ENCODE results near the gene TRIM36.

The TRIM36 gene

GRCh38 chr5:115151208-115151805, 18.4 kb downstream of the TRIM36 start:
- Histone ChIP-seq H3K36me3 (ENCODE audit: low read depth) (no peaks in the 10 kb centered on the region), H3K27ac (ENCODE audit: poor library complexity, severe bottlenecking) (no peak overlapping the region), H3K4me3 (ENCODE audit: severe bottlenecking) (no peak overlapping the region), H3K9me3 (ENCODE audit: severe bottlenecking) (no peaks in the 10 kb centered on the region), H3K27me3 (ENCODE audit: insufficient read depth, poor library complexity, severe bottlenecking) (no peaks in the 10 kb centered on the region), H3K4me1 (ENCODE audit: insufficient read depth, poor library complexity, severe bottlenecking) (no peaks in the 10 kb centered on the region)
- DNase-seq (ENCODE audit: low spot score) (no peak), ATAC-seq (ENCODE audit: low read depth) (no peak)
- TF ChIP-seq CTCF (IDR thresholded peaks at IDR 0.05; ENCODE audit: poor library complexity, severe bottlenecking), result no peak

GRCh38 chr5:115150512-115150911, 19.2 kb downstream of the TRIM36 start:
- Histone ChIP-seq H3K9me3 (ENCODE audit: severe bottlenecking) (no peaks in the 10 kb centered on the region), H3K27ac (ENCODE audit: poor library complexity, severe bottlenecking) (no peak overlapping the region), H3K4me3 (ENCODE audit: severe bottlenecking) (no peak overlapping the region), H3K36me3 (ENCODE audit: low read depth) (no peaks in the 10 kb centered on the region), H3K4me1 (ENCODE audit: insufficient read depth, poor library complexity, severe bottlenecking) (no peaks in the 10 kb centered on the region), H3K27me3 (ENCODE audit: insufficient read depth, poor library complexity, severe bottlenecking) (no peaks in the 10 kb centered on the region)
- DNase-seq (ENCODE audit: low spot score) (no peak), ATAC-seq (ENCODE audit: low read depth) (no peak)
- no peak for TF ChIP-seq CTCF (IDR thresholded peaks at IDR 0.05; ENCODE audit: poor library complexity, severe bottlenecking)

GRCh38 chr5:115147052-115147451, 22.7 kb downstream of the TRIM36 start:
- ATAC-seq (ENCODE audit: low read depth) (no peak), DNase-seq (ENCODE audit: low spot score) (no peak)
- no peaks in the 10 kb centered on the region for H3K36me3 ChIP-seq (ENCODE audit: low read depth)

GRCh38 chr5:115136294-115136693, 33.4 kb downstream of the TRIM36 start:
- H3K4me3 ChIP-seq (ENCODE audit: severe bottlenecking), result no peak overlapping the region
- no peaks in the 10 kb centered on the region for H3K36me3 ChIP-seq (ENCODE audit: low read depth)
- TF ChIP-seq CTCF (IDR thresholded peaks at IDR 0.05; ENCODE audit: poor library complexity, severe bottlenecking), result no peak
- peaks cover 4% of the 10 kb centered on the region for H3K27me3 ChIP-seq (ENCODE audit: insufficient read depth, poor library complexity, severe bottlenecking)
- DNase-seq (ENCODE audit: low spot score), result no peak
- H3K4me1 ChIP-seq (ENCODE audit: insufficient read depth, poor library complexity, severe bottlenecking), result no peaks in the 10 kb centered on the region
- ATAC-seq (ENCODE audit: low read depth), result no peak
- no peaks in the 10 kb centered on the region for H3K9me3 ChIP-seq (ENCODE audit: severe bottlenecking)
- no peak overlapping the region for H3K27ac ChIP-seq (ENCODE audit: poor library complexity, severe bottlenecking)

More at GRCh38 chr5:115147052-115147451, 22.7 kb downstream of the TRIM36 start:
- Histone ChIP-seq H3K27ac (ENCODE audit: poor library complexity, severe bottlenecking) (no peak overlapping the region), H3K4me3 (ENCODE audit: severe bottlenecking) (no peak overlapping the region), H3K27me3 (ENCODE audit: insufficient read depth, poor library complexity, severe bottlenecking) (no peaks in the 10 kb centered on the region), H3K9me3 (ENCODE audit: severe bottlenecking) (no peaks in the 10 kb centered on the region), H3K4me1 (ENCODE audit: insufficient read depth, poor library complexity, severe bottlenecking) (no peaks in the 10 kb centered on the region)
- no peak for TF ChIP-seq CTCF (IDR thresholded peaks at IDR 0.05; ENCODE audit: poor library complexity, severe bottlenecking)

- no peak overlapping the region for H3K27ac ChIP-seq (ENCODE audit: poor library complexity, severe bottlenecking)
Observed at GRCh38 chr5:115132465-115132864, 37.2 kb downstream of the TRIM36 start.

More at GRCh38 chr5:115132465-115132864, 37.2 kb downstream of the TRIM36 start:
- Histone ChIP-seq H3K4me3 (ENCODE audit: severe bottlenecking) (no peak overlapping the region), H3K27me3 (ENCODE audit: insufficient read depth, poor library complexity, severe bottlenecking) (no peaks in the 10 kb centered on the region), H3K36me3 (ENCODE audit: low read depth) (no peaks in the 10 kb centered on the region), H3K9me3 (ENCODE audit: severe bottlenecking) (no peaks in the 10 kb centered on the region), H3K4me1 (ENCODE audit: insufficient read depth, poor library complexity, severe bottlenecking) (no peaks in the 10 kb centered on the region)
- TF ChIP-seq CTCF (IDR thresholded peaks at IDR 0.05; ENCODE audit: poor library complexity, severe bottlenecking), result no peak
- ATAC-seq (ENCODE audit: low read depth) (no peak), DNase-seq (ENCODE audit: low spot score) (no peak)
